Activated T-cell treated with anti-CD3 and anti-CD28 coated beads, Interleukin-2, amount 50 U/mL, for 4 hours (primary cell): ENCODE results near the gene OLIG3. TPM values are rescaled to one million over a fixed set of nuclear protein-coding genes. Genes with fewer than 3 reads are reported as not detected.

Experiments used
- ATAC-seq, 2 donors: fragments of 200-7000 bp; cut with Tn5 transposase; one replicate each; pipeline ENCODE4 v1.10.0; 2021
- DNase-seq: peaks from one replicate; pipeline ENCODE4 v3.0.0-alpha.2; 2020
- H3K27me3 Mint-ChIP-seq: one replicate; pipeline ENCODE4 v1.8.0; 2021; ENCODE audit warnings: low read depth, mixed read lengths
- H3K36me3 Mint-ChIP-seq: one replicate; pipeline ENCODE4 v1.8.0; 2022; ENCODE audit warnings: mixed read lengths; ENCODE audit not compliant: insufficient read depth
- H3K4me1 Mint-ChIP-seq: one replicate; pipeline ENCODE4 v1.8.0; 2021; ENCODE audit warnings: low read depth, mixed read lengths
- H3K4me3 Mint-ChIP-seq: one replicate; pipeline ENCODE4 v1.8.0; 2021; ENCODE audit warnings: mild to moderate bottlenecking, moderate library complexity, mixed read lengths
- H3K9me3 Mint-ChIP-seq: one replicate; pipeline ENCODE4 v1.8.0; 2021; ENCODE audit warnings: mixed read lengths
- total RNA-seq, 3 donors: library from RNA; stranded (reverse); gene quantifications; one replicate each; pipeline ENCODE4 v1.2.1, GENCODE V29; 2021

Gene OLIG3
- total RNA-seq, 3 donors from 2014 or later: not detected

DNA sequence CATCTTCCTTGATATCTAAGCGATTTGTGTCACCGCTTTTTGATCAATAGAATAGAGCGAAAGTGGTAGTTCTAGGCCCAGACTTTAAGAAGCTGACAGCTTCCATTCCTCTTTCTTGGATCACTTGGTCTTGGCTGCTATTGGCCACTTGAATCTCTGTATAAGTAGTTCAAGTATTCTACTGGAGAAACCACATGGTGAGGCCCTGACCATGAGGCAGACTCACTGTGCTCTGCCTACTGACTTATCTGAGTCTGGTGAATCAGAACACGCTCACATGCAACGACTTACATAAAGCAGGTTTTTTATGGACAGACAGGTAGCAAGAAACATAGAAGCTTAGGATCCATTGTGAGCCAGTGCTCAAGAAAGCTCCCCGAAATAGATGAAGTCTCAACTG lies 27.0 kb downstream of the OLIG3 start:
- Mint-ChIP-seq H3K4me1 (no peaks in the 10 kb centered on the region), H3K4me3 (no peak overlapping the region), H3K36me3 (no peaks in the 10 kb centered on the region), H3K9me3 (no peaks in the 10 kb centered on the region), H3K27me3 (peaks cover 15% of the 10 kb centered on the region)
- ATAC-seq: no peak
- DNase-seq: no peak

DNA sequence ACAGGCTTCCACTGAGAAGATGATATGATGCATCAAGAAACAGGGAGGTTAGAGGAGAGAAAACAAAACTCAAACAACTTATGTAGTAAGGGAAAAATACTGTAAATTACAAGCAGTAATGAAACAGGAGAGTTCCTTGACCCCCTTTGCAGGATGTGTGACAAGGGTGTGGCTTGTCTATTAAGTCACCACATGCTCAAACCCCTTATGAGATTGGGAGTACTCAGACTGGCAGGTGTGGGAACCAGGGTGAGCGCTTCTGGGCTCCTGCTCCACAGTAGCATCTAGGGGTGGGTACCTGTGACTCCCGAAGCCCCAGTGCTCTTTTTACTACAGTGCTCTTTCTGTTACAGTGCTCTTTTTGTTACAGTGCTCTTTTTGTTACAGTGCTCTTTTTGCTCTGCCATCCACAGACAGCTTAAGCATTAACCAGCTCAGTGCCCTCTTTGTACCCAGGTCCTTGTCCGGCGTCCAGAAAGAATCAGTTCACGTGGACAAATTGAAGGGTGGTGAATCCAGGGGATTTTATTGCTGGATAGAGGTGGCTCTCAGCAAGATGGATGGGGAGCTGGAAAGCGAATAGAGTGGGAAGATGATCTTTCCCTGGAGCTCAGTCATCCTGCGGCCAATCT lies 28.7 kb downstream of the OLIG3 start:
- Mint-ChIP-seq H3K4me1 (no peaks in the 10 kb centered on the region), H3K36me3 (no peaks in the 10 kb centered on the region), H3K9me3 (no peaks in the 10 kb centered on the region), H3K27me3 (peaks cover 10% of the 10 kb centered on the region), H3K4me3 (no peak overlapping the region)
- DNase-seq (no peak), ATAC-seq (no peak)

DNA sequence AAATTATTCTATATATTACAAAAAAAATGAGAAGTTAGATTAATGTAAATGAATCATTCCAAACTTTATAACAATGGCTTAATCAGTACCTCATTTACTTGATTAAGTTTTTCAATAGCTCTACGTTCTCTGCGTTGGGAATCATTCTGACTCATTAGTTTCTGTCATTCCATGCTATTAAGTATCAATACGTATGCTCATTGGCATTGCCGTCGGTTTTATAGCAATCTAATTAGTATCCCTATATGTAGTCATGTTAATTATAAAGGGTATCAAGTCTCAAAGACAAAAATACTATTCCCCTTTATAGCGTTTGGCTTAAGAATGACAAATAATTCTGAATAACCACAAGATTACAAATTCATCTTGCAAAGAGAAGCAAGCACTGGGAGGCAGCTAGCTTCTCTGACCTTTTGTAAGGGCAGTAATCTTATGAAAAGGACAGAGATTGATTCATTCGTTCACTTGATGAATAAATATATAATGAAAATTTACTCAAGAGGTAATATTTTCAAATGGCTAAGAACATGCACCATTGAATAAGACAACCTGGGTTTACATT lies 41.8 kb downstream of the OLIG3 start:
- H3K36me3 Mint-ChIP-seq: no peaks in the 10 kb centered on the region
- no peaks in the 10 kb centered on the region for H3K4me1 Mint-ChIP-seq
- no peak overlapping the region for H3K4me3 Mint-ChIP-seq
- DNase-seq (no peak), ATAC-seq (no peak)
- peaks cover 3% of the 10 kb centered on the region for H3K27me3 Mint-ChIP-seq
- H3K9me3 Mint-ChIP-seq: no peaks in the 10 kb centered on the region

DNA sequence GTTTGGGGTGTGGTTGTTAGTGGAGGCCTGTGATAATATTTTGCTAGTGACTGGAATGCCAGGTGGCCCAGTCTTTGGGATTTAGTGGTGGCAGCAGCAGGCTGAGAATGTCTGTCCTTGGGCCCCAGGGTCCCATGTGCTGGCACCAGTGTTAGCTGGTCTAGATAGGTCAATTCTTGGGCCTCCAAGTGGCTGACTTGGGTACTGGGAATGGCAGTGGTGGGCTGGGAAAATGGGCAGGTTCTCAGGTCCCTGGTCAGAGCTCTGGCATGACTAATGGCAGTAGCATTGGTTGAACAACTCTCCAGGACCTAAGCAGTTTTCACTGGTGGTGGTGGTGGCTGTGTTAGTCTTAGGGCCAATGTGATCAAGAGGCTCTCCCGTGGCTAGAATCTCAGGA lies 50.3 kb downstream of the OLIG3 start:
- Mint-ChIP-seq H3K36me3 (no peaks in the 10 kb centered on the region), H3K9me3 (peaks cover 13% of the 10 kb centered on the region), H3K27me3 (no peaks in the 10 kb centered on the region), H3K4me3 (no peak overlapping the region), H3K4me1 (peaks cover 9% of the 10 kb centered on the region)
- DNase-seq (no peak), ATAC-seq (no peak)
